NCI-H2081 (cell line): Measurements from ENCODE around the gene TMEFF2.
A peak's percentile ranks its signal among the peaks of the same experiment; 100 is the strongest.

Source experiments
- DNase-seq, 2 experiments: peaks; one replicate each; lab custom pipeline; 2025; lab: John Stamatoyannopoulos, UW

TMEFF2 gene, protein sequence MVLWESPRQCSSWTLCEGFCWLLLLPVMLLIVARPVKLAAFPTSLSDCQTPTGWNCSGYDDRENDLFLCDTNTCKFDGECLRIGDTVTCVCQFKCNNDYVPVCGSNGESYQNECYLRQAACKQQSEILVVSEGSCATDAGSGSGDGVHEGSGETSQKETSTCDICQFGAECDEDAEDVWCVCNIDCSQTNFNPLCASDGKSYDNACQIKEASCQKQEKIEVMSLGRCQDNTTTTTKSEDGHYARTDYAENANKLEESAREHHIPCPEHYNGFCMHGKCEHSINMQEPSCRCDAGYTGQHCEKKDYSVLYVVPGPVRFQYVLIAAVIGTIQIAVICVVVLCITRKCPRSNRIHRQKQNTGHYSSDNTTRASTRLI

DNA sequence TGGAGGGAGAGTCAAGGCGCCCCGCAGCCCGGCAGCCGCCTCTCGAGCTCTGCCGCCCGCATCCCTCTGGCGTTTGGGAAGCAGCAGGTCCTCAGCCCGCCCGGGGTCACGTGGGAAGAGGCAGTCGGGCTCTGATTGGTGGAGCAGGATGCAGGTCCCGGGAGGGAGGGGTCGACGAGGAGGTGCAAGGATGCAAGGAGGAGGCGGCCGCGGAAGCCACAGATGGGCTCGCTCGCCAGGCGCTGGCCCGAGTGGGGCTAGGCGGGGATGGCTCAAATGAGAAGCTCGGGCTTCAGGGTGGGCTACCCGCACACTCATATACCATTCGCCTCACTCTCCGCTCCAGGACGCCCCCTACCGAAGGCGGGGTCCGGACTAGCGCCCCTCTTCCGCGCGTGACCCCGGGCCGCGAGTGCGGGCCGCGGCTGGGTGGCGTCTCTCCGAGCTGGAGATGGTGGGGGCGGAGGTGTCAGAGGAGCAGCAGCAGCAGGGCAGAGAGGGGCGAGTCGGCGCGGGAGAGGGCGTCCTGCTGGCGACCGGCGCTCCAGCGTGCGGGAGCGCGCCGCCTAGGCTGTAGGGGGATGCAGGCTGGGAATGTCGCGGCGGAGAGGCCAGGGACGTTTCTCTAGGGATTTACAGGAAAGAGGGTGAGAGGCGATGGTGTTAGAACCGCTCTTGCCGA is at the start of gene TMEFF2:
TMEFF2 (minus strand) TSS at position 68 of the 682 bp plus-strand sequence. CDS start 409 bp downstream, outside the sequence.
- DNase-seq, result peak; percentile 86 to 88

DNA sequence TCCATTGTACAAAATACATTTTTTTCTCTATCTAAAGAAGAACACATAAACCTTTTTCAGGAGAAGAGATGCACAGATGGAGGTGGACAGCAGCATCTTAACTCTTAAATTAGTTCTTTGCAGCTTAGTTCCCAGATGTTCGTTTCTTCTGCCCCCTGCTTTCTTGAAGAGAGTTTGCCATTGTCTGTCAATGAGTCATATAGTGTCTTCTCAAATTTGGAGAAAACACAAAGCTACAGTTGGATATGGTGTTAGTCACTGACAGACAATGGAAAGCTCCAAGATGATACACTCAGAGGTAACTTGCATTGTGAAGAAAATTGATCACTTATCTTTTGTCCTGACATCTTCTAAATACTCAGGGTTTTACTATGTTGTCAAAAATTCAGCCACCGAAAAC is 48.8 kb upstream of the TMEFF2 start:
- DNase-seq, result no peak

DNA sequence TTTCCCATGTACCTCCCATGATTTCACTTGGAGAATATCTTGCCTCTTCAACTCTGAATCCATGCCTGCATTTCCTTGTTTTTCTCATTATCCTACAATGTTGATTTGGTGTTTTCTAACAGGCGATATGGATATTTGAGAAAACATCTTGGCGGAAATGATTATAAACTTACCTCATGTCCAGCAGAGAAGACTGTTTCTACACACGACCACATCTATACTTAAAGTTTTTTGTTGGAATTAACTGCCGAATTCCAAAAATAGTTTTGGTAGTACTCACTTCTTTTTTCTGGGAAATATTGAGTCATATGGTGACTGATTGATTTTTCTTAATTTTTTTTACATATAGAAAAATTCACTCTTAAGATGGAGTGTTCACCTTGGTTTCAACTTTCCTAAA is 41.4 kb upstream of the TMEFF2 start:
- DNase-seq, result no peak

DNA sequence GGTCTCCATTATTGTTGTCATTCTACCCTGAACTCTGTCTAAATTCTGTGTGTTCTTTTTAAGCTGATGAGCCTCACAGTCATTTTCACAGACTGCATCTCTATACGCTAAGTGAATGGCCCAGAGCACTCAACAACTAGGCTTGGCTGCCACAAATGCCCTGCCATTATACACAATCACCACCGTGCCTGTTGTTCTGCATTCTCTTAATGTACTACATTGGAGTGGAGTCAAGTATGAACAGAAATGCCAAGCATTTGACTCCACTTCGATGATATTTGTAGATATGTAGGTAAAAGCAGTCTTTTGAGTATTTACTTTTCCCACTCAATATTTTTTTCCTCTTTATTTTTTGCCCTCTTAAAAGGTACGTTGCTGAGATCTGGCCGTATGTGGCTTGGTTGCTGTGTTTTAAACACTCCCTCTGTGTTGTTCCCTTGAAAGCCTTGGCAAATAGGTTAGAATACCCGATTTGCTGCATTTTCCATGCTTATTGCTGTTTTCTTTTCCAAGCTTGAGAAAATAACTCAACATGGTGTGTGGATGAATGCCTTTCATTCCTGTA is 36.2 kb upstream of the TMEFF2 start:
- DNase-seq, result peak in 1 of 2 experiments; percentile 8

DNA sequence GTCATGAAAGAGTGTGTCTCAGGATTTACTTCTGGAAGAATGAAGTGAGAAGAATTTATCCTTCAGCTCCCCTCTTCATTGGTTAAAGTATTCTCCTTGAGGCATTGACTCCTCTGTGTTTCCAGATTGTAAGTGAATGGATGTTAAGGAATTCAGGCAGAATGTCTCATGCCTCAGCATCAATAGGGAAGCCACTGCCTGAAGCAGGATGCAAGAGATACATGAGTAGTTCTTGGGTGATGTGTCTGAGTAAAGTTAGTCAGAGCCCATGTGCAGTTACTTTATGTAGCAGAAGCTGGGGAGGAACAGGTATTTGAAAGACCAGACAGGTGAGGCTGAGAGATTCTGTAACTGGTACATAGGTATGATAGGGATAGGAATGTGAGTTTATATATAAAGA is 34.0 kb upstream of the TMEFF2 start:
- DNase-seq, result no peak

DNA sequence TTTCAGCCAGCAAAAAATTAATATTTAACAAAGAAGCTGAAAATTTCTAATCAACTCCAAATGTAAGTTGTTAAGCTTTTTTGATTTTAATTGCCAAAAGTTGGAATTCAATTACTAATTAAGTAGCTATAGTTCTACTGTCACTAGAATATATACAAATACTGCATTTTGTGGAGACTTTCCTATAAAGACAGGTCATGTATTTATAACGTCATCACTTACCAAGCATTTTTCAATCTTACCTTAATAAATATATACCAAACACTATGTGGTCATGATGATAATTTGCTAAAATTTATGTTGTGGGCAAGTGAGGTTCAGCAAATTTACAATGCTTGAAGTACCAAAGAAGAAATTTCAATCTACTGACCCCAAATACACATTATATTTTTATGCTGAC is 24.2 kb upstream of the TMEFF2 start:
- no peak for DNase-seq

DNA sequence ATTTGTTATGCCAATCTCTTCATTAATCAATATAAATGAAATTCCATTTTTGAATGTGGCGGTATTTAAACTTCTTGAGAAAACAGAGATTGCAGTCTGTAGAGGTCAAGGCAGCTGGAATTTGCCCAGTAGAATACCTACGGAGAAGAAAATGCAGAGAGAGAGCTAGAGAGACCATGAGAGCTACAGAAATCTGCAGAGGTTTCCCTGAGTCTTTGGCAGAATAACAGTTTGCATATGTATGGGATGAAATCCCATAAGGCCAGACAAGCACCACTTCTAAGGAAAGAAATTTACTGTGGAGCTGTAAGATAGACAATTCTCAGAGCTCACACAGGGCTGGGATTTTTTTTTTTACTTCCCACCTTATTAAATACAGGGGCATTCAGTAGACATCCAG is 23.6 kb upstream of the TMEFF2 start:
- DNase-seq, result no peak

DNA sequence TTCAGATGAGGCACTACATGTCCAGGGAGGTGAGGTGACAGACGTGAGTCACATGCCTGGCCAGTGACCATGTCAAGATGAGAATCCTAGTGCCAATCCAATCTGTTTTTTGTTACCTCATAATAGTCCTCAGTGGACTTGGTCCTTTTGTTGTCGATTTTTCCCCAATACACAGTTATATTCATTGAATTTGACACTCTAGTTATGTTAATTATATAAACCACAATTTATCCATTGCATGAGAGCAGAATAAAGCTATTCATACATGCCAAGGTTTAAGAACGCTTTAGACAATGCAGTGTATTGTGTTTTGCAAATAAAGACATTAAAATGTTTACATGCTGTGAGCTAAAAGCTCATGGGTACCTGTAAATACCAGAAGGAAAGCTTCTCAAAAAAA is 21.6 kb upstream of the TMEFF2 start:
- no peak for DNase-seq

DNA sequence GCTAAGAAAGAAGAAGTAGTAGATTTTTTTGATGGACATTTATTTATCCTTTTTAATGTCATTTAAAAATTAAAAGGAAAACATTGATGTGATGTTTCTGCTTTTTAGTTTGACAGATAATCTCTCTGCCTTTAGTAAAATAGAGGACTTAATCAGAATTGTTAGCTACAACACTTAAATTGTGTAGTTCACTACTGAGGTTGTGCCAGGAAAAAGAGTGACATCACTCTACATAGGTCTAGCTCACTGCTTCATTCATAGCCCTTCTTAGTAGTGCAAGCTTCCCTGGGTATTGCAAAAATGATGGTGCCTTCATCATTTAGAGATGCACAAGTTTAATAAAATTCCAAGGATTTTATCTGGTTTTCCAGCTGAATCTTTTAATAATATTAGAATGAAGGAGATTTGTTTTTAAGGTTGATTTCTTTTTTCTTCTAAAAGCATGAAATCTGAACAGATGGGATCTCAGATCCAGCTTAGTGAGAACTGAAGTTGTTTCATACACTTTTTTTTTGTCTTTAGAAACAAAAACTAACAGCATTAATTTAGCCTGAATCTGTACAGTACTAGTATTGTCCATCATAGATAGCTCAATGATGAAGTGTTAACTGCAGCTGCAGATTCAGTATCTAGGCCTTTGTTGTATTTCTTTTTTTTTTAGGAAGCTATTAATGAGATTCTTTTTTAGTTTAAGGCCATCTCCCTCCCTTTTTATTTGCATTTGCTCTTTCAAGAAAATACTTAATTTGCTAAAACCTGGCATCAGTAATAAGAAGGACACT is 20.6 kb upstream of the TMEFF2 start:
- DNase-seq, result no peak

DNA sequence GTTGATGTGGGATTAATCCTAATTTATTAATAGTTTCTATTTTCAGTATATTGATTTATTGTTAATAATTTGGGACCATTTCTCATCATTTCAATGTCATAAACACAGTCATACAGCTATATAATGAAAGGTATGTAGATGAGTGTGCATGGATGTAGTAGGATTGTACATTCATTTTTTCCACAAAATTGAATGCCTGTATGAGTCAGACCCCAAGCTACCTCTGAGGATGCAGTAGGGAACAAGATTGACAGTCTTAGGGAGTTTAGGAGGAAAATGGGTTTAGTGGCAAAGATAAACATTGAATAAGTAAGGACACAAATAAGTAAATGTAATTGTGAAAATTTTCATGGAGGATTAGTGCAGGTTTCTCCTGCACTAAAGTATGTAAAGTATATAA is 14.1 kb upstream of the TMEFF2 start:
- no peak for DNase-seq

DNA sequence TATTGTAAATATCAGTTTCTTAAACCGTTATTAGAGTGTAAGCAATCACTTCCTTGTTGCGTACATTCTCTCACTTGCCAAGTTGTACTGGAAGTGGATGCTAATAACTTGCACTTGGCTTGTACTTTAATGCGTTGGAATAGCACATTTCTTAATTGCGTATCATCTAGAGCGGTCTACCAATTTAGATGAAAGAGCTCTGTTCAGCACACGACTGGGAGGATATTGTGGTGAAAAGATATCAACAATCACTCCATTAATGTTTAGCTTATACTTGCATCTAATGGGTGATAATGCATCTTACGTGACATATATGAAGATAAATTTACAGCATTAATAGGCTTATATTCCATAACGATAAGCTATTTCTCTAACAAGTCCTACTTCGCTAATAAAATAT is 11.7 kb upstream of the TMEFF2 start:
- no peak for DNase-seq

DNA sequence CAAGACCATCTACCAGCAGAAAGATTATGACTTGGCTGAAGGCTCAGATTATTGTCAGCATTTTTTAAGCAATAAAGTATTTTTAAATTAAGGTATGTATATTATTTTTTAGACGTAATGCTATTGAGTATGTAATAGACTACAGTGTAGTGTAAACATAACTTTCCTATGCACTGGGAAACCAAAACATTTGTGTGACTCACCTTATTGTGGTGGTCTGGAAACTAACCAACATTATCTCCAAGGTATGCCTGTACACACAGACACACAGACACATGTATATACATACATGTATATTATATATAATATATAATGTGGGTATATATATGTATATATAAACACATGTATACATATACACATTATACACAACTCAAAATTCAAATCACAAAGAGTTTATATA is 9.1 kb upstream of the TMEFF2 start:
- no peak for DNase-seq

DNA sequence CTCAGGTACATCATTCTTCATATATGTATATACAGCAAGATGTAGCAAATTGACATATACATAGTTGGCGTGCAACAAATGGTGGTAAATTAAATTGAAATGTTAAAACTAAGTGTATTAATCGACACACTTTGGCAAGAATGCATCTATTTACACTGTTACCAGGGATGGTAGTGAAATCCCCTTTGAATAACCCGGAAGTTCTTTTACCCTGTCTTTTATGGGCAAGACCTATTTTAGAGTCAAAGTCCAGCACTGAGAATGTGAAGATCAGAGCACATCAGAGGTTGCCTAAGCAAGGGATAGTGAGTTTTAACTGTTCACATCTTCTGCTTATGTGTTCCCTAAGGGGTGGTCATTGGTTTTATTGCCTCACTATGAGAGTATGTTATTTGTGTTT is 7.6 kb upstream of the TMEFF2 start:
- DNase-seq, result no peak

DNA sequence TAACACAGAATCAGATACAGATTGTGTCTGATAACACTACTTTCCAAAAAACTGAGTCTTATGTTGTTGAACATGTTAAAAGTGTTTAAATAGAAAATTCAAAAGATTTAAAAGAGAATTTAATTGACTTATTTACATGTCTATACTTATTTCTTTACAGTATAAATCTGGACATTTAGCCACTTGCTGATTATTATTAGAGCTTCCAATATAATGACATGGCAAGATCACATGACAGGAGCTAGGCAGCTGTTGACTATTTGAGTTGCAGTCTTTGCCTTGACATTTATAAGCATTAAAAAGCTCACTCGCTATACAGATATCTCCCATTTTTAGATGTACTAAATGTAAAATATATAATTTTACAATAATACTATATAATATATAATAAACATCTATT is 6.4 kb upstream of the TMEFF2 start:
- DNase-seq, result no peak

DNA sequence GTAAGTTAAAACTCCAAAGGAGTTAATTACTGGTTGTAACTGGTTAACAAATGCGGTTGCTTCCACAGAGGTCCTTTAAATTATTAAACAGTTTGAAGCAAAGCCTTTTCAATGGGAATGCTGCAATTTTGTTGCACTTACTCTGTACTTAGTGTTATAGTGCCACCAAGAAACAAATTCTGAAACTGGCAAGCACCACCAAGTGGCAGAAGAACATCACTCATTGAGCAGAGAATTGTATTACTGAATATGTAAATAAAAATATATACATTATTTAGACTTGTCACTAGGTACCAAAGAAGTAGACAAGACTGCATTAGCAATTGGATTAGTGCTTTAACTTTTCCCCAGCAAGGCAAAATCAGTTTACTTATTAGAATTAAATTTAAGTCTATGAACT is 2.6 kb upstream of the TMEFF2 start:
- no peak for DNase-seq

DNA sequence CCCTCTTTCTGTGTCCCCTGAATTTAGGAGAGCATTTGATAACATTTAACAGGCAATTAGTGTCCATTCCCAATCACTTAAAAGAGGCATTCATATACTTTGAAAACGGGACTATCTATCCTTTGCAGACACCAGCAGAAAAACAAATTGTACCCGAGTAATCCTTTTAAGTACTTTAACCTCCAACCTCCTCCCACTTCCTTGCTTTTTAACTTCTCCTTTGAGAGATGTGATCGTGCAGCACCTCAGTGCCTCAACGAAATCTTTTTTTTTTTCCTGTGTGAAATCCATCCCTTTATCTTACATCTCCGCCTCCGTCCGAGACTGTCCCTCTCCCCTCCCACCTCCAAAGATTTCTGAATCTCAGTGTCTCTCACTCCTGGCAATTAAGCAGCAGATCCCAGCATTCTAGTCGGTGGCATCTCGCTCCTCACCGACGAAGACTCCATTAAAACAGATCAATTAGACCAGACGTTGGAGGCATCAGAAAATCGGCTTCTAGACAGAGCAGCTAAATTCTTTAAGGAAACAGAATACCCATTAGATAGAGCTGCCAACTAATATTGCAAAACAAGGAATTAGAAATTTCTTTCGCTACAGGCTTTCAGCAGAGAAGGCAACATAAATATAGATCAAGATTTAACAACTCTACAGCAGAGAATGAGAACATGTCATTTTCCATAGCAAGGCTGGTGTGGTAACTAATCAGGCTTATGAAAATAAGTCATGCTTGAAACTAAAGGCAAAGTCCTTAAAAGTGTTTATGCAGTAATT is 1.9 kb upstream of the TMEFF2 start:
- DNase-seq, result no peak

DNA sequence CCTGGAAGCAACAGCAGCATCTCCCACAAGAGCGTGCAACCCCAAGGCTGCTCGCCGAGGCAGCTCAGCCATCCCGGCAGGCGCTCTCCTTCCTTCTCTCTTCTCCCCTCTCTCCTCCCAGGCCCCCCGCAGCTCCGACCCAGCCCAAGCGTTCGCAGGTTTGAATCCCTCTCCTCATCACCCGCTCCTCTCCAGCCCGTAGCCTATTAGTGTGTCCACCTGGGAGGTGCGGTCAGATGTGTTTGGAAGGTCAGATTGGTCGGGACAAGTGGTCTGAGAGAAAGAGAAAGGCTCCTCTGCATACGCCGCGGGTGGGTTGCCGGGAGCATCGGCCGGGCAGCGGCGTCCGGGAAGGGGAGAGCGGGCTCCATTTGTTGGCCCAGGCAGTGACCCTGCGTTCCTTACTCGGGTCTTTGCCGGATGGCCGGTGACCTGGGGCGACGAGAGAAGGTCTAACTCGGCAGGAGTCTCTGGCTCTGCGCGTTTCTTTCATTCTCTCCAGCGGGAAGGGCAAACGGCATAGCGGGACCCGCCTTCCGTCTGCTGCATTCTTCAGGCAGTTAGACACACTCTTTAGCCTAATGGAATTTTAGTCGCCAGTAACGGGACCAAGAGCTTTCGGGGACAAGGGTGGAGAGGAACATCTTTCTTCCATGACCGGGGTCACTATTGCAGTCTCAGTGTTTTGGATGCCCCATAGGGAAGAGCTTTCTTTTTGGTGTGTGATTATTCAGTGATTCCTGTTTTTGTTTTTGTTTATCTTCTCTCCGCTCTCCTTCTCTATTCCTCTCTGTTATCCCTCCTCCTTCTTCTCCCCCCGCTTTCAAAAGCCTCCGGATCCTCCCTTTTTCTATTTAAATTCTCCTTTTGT is 1.1 kb upstream of the TMEFF2 start:
- DNase-seq, result no peak

DNA sequence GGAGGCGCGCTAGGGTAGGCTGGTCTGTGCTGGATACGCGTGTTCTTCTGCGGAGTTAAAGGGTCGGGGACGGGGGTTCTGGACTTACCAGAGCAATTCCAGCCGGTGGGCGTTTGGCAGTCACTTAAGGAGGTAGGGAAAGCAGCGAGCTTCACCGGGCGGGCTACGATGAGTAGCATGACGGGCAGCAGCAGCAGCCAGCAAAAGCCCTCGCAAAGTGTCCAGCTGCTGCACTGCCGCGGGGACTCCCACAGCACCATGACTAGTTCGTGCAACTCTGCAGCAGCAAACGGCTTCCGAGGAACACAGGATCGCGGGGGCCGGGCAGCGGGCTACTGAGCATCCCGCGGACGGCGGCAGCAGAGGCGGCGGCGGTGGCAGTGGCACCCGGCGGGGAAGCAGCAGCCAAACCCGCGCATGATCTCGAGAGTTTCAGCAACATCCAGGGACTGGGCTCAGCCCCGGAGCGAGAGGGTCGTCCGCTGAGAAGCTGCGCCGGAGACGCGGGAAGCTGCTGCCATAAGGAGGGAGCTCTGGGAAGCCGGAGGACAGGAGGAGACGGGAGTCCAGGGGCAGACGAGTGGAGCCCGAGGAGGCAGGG is 368 bp downstream of the TMEFF2 start:
- no peak for DNase-seq

DNA sequence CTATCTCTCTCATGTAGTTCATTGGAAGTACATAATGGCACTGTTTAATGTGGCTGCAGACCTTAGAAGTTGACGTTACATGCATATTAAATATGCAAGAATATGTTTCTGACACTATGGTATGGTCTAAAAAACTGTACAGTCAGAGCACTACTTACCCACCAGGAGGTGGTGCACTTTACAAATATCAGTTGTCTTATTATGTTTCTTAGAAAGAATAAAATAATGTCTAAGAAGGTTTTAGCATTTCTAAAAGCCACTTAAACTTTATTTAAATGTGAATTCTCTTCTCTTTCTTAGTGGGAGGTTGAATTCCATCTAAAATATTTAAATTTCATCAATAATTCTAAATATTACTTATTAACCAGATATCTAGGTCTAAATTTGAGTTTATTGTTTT is 4.3 kb downstream of the TMEFF2 start:
- DNase-seq, result no peak

DNA sequence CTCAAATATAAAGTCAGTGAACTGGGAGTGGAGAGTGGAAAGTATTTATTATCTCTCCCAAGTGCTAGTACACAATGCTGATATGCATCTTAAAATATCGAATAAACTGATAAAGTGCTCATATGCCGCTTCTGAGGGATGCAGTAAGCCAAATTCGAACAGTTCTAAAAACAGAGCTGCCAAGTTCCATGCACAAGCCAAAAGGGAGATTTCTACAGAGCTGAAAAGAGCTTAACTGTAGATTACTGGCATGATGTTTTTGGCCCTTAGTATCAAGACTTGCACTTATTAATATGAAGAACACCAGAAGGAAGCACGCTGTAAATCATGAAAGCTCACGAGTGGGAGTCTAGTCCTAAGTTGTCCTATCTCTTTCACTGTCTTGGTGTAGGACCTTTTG is 7.9 kb downstream of the TMEFF2 start:
- no peak for DNase-seq
